GM15510 (cell line): ENCODE measurements around the gene FMN2.

Experiments used
- POLR2A ChIP-seq: IDR thresholded peaks from 3 replicates; pipeline ENCODE4 v1.6.1; 2011; ENCODE audit warnings: borderline replicate concordance; ENCODE audit not compliant: insufficient read length; ENCODE audit errors: extremely low read depth

Gene FMN2

DNA sequence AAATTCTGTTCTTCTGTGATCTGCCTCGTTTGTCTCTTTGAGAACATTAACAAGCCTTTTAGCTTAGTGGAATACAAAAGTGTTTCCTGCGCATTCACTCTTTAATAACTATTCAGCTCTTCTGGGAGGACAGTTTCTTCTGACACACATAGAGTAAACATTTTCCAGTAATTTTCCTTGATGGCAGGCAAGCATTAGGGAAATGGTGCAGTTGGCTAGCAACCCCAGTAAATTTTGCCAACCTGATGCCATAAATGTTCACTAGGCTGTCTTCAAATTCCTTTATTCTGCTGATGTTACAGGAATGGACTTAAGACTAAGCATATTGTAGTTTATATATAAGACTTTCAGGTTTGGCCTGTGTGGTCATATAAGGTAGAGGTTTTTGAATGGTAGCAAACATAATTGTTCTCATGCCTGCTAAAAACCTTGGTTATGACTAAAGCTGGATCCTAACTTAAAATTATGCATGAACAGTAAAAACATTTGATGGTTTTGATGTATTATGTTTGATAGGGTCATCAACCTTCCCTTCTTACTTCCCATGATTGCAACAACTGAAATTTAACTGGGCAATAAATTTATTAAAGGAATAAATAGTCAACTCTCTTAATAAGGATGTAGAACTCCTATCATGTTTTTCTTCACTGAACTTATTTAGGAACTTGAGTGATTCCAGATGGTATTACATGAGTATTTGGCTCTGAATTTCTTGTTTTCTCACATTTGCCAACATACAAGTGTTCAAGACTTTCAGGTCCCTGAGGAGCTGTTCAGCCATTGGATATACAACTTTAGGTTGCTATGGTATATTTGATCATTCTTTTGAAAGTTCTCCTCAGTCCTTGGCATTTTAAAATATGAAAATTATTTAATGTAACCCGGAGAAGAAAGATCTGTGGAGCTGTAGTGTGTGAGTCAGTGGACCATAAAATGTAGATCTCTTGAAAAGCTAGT, 223.4 kb downstream of the FMN2 start:
- TF ChIP-seq POLR2A = no peak

DNA sequence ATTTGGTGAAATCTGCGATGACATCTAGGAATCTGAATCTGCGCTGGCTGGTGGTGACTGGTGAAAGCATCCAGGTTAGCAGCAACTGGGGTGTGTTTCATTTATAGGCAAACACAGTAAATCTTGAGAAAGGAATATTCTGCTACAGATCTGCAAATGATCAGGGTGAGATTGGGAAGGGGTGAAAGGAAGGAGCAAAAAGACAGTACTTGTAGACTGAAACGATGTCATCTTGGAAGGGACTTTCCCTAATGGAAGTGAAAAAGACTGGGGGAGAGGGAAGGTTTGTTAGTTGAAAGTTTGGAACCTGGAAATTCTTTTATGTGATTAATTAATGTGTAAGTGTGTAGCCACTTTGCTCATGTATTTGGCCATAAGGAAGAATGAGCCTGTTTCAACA, 228.3 kb downstream of the FMN2 start:
- TF ChIP-seq POLR2A = no peak

DNA sequence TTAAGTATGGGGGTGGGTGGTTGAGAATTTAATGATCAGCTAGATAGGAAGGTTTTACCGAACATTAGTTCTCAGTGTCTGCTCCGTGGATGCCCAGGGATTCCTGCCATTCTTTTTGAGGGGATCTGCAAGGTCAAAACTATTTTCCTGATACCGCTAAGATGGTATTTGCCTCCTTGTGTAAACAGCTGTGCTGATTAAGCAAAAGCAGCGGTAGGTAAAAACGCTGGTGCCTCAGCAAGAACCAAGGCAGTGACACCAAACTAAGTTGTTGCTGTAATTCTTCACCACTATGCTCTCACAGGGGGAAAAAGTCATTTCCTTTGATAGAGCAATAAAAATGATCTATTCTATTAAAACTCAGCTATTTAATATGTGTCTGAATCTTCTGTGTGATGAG, 229.0 kb downstream of the FMN2 start:
- no peak for TF ChIP-seq POLR2A

DNA sequence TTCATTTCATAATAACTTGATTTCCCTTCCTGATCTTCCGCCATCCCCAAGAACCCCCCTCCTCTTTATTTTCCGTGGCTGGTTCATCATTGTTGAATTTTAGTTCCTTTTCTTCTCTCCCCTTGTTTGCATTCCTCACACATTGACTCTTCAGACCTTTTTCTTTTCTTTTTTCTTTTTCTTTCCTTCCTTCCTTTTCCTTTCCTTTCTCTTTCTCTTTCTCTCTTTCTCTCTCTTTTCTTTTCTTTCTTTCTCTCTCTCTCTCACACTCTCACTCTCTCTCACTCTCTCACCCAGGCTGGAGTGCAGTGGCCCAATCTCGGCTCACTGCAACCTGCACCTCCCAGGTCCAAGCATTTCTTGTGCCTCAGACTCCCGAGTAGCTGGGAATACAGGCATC, 231.3 kb downstream of the FMN2 start:
- no peak for TF ChIP-seq POLR2A

DNA sequence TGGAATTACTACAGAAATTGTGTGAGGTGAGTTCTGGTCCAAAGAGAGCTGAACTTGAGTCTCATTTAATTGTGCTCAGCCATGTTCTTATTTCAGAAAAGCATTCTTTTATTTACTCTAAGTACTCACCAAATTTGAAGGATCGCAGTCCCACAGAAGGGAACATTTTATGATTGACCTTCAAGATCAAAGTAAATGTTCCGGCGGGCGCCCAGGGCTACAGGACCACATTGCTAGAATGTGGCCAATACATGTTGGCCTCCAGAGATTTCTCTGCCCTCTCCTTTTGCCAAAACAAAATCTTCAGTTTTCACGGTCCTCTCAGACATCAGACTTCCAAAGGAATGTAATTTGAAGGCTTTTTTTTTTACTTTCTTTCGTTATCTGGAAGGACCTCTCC, 237.8 kb downstream of the FMN2 start:
- TF ChIP-seq POLR2A = no peak

DNA sequence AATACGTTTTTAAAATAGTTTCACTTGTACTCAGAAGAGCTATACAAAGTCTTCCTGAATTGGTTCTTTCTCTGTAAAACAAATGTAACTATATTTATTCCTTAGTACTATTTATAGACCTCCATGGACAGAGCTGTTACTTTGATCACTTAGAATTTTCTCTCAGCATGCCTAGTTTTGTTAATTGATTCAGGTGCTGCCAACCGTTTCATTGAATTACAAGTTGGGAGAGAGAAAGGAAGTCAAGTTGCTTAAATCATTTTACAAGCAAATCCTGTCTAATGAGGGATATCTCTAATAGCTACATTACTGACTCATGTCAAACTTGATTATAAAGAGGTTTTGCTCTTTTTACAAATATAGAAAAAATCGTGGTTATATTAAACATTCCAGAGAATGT, 241.0 kb downstream of the FMN2 start:
- TF ChIP-seq POLR2A = no peak

DNA sequence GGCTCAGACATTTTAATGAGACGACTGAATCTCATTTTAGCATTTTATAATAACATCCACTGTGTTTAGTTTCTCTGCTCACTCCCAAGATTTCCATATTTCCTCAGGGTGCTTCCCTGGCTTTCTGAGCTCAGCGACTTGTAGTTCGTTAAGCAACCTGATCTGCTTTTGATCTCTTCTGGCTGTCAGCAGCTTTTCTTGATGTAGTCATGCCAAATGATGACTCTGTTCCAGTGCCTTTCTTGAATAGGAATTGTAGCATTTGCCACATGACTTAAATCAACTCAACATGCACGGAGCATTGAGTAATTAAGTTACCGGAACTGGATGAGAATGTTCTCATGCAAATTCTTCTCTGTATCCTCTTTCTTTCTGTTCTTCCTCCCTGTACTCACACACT, 246.1 kb downstream of the FMN2 start:
- TF ChIP-seq POLR2A = no peak

DNA sequence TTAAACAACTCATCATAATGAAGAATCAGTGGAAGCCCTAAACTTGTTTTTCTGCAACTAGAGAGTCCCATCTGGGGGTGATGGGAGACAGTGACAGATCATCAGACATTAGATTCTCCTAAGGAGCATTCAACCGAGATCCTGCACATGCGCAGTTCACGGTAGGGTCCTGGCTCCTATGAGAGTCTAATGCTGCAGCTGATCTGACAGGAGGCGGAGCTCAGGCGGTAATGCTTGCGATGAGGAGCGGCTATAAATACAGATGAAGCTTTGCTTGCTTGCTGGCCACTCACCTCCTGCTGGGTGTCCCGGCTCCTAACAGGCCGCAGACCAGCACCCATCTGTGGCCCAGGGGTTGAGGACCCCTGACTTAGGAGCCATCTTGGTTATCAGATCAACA, 247.2 kb downstream of the FMN2 start:
- TF ChIP-seq POLR2A = no peak

DNA sequence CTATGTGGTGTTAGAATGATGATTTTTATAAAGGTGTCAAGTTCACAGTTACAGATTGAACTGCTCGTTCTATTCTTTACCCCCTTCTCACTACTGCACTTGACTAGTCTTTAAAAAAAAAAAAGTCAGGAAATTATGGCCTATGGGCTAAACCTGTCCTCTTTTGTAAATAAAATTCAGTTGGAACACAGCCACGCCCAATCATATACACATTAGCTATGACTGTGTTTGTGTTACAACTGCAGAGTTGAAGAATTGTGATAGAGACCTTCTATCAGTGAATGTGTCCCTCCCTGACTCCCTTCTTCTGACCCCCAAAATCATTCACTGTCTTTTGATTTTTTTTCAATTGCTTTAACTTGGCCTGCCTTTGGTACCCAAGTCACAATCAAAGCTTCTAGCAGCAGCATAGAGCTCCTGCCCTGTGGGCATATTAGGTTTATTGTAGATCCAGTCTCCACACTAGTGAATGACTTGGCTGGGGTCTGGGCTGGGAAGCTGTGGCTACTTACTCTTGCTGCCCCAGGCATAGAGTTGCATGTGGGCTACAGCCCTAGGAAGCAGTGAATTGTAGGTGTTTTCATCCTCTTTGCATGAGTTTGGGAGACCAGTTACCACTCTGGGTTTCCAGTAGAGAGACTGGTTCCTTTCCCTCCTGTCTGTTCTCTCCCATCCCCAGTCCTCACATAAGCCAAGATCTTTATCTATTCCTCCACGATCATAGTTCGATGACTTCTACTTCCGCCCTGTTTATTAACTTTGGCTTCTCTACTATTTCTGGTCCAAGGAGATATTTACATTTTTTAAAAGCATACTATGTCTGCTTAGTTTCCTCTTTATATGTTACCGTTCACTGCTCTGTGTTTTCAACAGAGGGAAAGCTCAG, 249.9 kb downstream of the FMN2 start:
- no peak for TF ChIP-seq POLR2A

DNA sequence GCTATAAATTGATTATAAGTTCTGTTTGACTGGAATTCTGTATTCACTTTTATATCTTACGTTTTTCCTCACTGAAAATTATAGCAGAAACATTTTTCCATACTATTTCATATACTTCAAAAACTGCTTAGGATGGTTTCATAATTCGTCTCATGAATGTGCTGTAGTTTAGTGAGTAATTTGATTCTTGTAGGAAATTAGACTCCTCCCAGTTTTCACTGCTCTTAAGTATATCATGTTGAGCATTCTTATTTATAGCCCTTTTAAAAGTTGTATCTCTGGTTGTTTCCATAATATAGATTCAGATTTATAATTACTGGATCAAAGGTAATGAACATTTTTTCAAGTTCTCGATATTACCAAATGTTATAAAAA, 250.6 kb downstream of the FMN2 start:
- no peak for TF ChIP-seq POLR2A

DNA sequence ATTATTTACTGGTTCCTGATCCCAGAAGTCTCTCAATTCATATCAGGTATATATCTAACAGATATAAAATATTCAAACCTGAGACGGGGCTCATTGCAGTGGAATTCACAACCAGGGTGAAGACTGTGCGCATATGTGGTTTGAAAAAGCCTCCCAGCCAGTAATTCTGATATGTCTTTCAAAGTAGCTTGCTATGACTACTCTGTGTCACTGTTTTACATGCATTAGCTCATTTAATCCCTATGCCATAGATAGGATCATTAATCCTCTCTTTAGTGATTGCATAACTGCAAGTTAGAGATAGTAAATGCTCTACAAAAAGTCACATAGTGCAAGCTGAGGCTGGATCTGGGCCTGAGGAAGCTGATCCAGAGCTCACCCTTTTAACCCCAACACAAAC, 251.4 kb downstream of the FMN2 start:
- TF ChIP-seq POLR2A = no peak

DNA sequence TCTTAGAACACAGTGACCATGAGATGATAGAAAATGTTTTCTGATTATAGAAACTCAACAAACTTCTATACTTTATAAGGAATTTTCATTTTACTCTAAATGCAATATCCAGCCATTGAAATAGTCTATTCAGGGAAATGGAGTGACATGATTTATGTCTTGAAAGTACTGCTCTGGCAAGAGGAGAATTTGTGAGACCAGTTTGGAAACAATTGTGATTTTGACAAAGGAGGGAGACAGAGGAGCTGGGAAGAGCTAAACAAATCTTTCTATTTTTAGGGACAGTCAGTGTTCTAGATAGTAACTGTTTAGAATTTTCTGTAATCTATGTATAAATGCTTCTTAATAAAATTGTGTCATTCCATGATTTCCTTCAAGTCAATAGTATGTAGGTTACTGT, 252.3 kb downstream of the FMN2 start:
- no peak for TF ChIP-seq POLR2A

DNA sequence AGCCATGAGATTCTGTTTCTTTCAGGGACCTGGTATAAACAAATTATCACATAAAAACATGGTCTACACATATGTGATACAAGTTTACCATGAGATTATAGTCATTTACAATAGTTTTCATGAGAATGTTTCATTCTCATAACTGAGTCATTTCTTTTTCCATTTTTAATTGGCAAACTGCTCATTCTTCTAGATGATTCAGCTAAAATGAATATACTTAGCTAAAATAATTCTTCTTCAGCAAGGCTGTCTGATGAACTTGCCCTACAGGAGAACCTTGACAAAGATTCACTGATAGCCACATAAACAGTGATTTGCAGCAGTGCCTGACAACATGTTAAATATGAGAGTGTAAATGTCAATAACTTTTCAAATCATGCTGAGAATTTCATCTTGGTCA, 253.2 kb downstream of the FMN2 start:
- no peak for TF ChIP-seq POLR2A

DNA sequence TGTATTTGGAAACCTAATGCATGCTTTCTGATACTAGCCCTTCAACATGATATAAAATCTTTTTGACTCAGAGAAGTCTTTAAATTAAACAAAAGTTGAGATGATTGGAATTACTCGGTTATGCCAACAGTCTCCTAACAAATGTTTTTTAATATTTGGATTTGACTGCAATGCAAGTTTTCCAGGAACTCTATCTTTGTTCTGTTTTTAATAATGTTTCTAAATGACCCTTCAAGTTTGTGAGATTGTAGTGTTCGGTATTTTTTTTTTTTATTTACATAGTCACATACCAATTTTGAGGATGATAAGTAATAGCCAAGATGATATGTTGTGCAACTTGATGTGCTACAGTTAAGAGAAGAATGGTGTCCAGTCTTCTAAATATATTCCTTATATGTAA, 258.0 kb downstream of the FMN2 start:
- TF ChIP-seq POLR2A = no peak

DNA sequence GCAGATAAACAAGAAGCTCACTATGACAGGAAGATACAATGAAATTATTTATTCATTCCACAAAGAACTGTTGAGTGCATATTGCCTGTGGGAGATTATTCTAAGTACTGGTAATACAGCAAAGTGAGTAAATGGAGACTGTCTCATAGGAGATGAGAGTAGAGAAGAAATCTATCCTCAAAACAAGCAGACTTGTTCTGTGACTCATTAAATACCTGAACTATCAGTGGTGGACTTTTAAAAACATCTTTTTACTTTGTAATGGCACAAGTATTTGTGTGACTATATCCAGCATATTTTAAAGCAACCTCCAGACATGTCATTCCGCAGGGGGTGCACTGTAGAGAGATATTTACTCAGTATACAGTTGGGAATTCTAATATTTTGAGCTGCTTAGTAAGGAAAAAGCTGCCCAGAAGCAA, 259.2 kb downstream of the FMN2 start:
- TF ChIP-seq POLR2A = no peak

DNA sequence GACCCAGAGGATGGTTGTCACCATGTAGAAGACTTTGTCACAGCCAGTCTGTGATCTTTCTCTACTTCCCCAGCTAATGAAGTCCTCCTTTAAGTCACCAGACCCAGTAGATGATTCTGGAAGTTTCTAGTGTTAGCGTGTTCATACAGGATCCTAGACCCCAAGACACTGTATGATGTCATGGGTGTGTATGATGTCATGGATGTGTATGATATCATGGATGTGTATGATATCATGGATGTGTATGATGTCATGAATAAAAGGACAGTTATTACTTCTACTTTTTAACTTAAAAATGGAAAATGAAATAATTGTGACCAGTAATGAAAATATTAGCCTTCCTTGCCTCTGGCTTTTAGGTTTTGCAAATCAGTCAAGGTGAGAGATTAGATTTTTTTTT, 260.0 kb downstream of the FMN2 start:
- no peak for TF ChIP-seq POLR2A

DNA sequence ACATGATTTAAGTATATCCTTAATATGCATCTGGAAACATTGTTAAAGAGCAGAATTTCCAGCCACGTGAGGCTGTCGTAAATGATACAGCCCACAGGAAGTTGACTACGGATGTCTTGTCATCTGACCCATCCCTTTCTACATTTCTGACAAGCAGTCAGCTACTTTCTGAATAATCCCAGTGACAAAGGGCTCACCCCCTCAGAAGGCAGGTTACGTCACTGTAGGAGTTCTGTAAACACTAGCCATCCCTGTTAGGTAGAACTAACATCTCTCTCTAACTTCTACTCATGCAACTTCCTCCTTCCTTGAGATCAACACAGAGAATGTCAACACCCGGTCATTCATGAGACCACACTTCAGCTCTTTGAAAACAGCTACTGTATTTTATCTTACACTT, 261.1 kb downstream of the FMN2 start:
- no peak for TF ChIP-seq POLR2A

DNA sequence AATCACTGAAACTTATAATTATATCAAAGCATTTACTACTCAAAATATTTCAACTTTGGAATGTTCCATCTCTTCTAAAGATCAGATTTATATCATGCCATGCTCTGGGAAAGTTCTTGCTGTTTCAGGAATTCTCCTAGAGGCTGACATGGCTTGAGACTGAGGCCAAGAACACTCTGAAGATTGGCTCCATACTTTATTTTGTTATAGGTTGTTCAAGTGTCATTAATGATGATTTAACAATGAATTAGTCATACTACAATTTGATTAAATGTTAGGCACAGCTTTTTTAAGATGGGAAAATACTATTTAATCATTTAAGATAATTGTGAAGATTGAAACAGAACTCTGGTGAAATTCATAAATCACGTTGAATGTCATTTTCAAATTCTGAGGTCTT, 264.9 kb downstream of the FMN2 start:
- TF ChIP-seq POLR2A = no peak
